A549 treated with AZD9567 at 1 μM for 4 hours (cell line): ENCODE data around the gene RAB5B. TPM values are rescaled to one million over a fixed set of nuclear protein-coding genes. Genes with fewer than 3 reads are reported as not detected.

Experiments
- total RNA-seq: library from RNA; stranded (reverse); fragments of 200-300 nt; extraction: Qiagen RNA extraction; gene quantifications from 5 replicates; pipeline ENCODE4 v1.2.3, GENCODE V29; 2022; ENCODE audit not compliant: insufficient read depth

The RAB5B gene, protein sequence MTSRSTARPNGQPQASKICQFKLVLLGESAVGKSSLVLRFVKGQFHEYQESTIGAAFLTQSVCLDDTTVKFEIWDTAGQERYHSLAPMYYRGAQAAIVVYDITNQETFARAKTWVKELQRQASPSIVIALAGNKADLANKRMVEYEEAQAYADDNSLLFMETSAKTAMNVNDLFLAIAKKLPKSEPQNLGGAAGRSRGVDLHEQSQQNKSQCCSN
- total RNA-seq, result 27.4 to 34.9 TPM (median 33.8 TPM) in 5 replicates

DNA sequence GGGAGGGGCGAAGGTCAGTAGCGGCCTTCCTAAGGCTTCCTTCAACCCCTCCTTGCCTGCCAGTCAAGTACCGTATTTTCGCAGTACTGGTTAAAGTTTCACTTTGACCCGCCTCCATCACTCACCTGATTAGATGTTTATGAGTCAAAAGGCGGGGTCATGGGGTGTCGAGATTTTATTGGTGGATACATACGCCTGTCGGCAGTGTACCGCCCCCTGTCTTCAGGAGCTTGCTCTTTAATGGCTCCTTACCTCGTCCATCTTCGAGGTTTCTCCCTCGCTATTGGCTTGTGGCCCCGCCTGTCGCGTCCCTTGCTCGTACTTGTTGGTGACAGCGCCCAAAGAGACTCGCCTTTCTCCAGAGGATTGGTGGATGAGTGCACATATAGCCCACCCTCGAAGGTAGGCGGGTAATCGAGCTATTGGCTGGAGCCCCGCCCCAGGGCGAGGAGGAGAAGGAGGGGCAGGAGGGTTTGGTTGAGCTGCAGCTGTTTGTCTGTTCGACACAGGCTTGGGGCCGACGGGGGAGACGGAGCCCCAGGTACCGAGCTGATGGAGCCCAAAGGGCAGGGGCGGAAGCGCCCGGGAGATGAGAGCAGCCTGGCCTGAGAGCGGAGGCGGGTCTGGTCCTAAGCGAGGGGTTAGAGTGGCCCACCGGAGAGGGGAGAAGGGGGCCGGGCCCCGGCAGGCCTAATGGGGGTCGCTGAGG lies at the start of gene RAB5B:
Gene RAB5B, plus strand, starts transcription at position 480 of the 709 bp plus-strand sequence. CDS start 12,883 bp downstream, outside the sequence.

DNA sequence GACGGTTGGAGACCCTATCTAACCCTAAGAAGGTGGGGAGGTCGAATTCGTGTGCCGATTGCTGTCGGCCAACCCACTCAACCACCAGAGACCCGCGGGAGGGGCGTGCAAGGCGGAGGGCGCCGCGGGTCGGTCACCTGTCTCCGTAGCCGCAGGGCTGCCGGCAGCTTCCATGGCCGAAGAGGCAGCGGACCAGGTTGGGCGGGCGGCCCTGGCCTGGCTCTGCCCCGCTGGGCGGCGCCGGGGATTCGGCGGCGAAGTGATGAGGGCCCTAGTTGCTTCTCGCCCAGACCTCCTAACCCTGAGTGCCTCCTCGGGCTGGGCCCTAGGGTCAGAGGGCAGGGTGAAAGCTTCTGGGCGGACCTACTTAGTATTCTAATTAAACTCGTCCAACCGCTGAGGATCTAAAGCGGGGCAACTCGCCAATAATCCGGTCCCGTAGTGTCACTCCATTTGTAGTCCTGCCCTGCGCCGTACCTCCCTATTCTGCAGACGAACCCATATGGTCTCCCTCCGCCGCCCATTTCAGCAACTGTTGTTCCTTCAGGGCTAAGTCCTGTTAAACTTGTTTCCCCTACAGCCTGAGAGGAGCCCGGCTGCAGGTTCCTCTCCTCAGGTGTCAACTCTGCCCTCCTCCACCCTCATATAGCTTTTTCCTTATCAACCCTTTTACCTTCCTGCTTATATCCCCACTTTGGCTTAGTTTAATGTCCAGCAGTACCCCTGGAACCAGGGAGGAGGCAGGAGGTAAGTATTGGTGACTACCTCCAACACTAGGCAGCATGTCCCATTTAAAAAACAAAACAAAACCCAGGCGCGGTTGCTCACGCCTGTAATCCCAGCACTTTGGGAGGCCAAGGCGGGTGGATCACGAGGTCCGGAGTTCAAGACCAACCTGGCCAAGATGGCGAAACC lies 46.0 kb upstream of the RAB5B start, which contains the start of gene PYM1:
Gene PYM1, minus strand, starts transcription at position 307 of the 915 bp plus-strand sequence. Its CDS starts 133 bp downstream, at position 174.

DNA sequence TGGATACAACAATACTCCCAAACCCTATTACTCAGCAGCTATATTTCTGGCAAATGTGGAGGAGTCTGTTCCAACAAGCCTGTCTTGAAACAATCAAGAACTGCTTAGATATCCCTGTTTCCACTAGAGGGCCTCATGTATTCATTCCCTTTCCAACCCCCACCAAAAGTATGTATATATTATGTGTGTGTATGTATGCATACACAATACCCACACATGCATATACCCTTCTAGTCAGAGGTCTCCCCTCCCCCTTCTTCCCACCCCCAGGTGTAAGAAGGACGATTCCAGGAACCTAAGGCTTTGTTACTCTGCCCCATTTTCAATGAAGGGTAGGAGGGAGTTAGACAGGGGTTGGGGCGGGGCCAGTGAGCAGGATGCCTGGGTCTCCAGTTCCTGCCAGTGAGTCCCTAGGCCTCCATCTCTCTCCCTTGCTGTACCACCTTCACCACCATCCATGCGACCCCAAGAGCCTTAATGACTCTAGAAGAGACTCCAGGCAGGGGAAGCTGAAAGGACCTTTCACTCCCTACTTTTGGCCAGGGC lies 43.0 kb upstream of the RAB5B start, which contains the start of gene DGKA:
Gene DGKA, plus strand, starts transcription at position 392 of the 546 bp plus-strand sequence. CDS start 5,342 bp downstream, outside the sequence.

DNA sequence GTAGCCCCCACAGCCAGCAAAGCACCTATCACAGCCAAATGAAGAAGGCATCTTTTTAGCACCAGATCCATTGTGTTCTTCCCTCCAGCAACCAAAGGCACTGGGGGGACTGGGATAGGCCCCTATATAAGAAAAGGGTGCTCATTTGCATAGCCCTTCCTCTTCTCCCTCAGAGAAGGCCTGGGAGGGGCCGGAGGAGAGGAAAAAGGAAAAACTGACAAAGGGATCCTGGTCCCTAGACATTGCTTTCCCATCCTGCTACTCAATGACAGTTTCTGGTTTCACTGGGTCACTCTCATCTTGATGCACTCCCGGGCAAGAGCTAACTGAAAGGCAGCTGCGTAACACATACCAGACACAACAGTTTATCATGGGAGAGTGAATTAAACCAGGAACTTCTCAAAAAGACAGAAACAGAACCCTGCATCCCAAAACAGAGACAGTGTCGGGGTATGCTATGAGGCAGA lies 7.9 kb upstream of the RAB5B start, which contains the start of gene PMEL:
Gene PMEL, minus strand, starts transcription at position 102 of the 467 bp plus-strand sequence. Its CDS starts 31 bp downstream, at position 71.

DNA sequence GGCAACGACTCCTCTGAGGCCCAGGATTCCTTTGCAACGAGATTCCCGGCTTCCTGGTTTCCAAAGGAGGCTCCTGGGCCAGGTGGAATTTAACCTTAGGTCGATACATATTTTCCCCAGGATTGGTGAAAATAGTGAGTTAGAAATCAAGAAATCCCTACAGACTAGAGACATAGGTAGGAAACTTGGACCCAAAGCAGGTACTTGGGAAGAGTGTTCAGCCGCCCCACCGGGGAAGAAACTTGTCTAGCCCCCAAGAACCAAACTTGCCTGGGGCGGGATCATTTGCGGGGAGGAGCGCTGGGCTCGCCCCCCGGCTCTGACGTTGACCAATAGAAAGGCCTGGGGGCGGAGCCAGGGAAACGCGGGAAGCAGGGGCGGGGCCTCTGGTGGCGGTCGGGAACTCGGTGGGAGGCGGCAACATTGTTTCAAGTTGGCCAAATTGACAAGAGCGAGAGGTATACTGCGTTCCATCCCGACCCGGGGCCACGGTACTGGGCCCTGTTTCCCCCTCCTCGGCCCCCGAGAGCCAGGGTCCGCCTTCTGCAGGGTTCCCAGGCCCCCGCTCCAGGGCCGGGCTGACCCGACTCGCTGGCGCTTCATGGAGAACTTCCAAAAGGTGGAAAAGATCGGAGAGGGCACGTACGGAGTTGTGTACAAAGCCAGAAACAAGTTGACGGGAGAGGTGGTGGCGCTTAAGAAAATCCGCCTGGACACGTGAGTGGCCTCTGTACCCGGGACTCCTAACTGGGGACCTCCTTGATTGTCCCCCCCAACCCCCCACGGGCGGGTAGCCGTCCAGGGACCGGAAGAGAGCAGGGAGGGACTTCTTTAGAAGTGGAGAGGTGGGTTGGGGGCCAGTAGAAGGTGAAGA lies 7.2 kb upstream of the RAB5B start, which contains the start of gene CDK2:
Gene CDK2, plus strand, starts transcription at position 423 of the 874 bp plus-strand sequence. Its CDS starts 179 bp downstream, at position 602.

DNA sequence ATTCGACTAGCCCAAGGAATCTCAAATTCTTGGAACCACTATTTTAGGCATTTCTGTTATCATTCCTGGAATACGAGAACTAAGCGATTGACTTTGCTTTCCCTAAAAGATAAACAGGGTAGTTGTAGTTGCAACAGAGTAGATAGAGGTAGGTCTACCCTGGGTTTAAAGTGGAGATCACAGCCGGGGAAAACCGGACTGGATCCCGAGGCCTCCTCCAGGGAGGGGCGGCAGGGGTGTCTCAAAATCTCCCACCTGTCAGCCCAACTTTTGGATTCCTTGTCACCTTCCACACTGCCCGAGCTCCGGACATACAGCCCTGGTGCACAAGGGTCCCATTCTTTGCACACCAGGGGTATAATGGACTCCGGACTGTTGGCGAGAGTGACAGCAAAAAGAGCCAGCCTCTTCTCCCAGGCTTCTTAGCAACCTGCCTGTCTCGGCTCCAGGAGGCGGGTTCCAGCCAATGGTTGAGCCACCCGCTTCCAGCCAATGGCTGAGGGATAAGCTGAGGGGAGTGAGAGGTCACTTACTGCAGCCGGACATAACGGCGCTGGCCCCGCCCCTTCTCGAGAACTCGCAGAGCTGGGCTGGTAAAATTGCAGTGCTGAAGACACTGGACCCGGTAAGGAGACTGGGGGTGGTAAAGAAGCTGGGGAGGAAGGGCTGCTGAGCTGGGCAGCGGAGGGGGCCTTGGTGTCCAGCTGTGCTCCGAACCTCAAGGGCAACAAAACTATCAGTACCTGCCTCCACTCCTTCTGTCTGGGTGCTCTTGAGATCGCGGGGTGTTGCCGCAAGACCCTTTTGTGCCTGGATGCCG lies 23.0 kb downstream of the RAB5B start, which contains the start of gene SUOX:
Gene SUOX, plus strand, starts transcription at position 562 of the 820 bp plus-strand sequence. CDS start 4,946 bp downstream, outside the sequence.

DNA sequence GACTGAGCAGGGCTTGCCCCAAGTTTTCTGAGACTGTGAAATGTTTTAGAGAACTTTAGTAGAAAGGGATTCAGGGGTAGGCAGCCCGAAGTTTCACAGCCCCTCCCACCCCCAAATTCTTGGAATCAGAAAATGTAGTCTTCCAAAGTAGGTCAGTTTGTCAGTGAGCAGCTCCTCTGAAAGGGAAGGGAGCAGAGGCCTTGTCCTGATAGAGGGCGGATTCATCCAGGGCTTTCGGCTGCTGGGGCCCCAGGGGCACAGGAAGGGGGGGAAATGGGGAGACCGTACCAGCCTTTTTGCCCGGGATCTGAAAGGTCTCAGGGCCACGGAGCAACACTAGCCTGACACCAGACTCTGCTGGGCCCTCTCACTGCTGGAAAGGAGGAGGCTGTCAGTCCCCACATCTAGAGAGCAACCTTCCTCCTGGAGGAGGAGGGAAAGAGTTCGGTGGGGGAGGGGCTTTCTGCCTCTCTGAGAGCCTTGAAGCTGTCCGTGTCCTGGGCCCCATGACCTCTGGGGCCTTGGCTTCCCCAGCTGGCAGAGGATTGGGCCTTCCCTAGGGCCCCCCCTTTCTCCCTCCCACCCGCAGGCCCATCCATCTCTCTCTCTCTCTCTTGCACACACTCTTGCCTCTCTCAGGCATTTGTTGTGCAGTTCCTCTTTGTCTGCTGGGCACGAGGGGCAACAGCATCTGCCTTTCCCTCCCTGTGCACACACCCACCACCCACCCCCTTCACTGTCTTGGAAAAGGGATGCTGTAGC lies 46.7 kb downstream of the RAB5B start, which contains the start of gene IKZF4:
Gene IKZF4, plus strand, starts transcription at position 621 of the 762 bp plus-strand sequence. CDS start 451 bp downstream, outside the sequence.

DNA sequence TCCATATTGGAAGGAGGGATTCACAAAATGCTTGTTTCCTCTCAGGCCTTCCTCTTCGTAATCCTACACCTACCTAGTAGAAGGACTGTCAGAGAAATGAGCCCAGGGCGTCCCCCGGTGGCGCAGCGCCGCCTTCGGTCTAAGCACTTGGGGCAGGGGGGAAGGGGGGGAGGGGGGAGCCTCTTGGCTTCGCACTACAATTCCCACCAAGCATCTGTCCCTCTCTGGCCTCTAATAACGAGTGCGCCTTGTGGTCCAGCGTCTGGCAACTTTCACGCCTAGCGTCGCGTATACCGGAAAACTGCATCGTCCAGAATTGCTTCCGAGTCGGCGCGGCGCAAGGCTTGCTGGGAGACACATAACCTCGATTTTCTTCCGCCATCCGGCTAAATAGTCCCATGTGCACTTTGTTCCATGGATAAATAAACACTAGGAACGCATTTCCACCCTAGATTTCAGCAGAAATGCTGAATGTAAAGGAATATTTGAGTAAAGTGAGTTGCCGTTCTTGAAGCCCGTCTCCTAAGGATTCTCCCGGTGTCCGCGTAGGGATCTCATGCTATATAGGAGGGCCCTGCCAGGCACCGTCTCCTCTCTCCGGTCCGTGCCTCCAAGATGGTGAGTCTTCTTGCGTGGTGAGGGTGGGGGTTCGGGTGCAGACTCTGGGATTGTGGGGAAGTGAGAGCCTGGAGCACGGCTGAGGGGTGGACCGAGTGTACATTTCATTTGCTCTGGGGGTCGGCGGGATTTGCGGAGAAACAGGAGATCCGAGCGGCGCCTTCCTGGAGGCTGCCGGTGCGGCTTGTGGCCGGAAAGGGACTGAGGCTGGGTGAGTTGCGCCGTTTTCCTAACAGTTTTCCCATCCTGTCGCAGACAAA lies 67.9 kb downstream of the RAB5B start, which contains the start of gene RPS26:
Gene RPS26, plus strand, starts transcription at position 367 of the 878 bp plus-strand sequence. Its CDS starts 249 bp downstream, at position 616.

Other genes starting within 250 kb of the RAB5B start
- gene CD63, start 245.1 kb upstream of the RAB5B start, total RNA-seq, result 645 to 708 TPM (median 655 TPM) in 5 replicates
- gene GDF11, start 231.0 kb upstream of the RAB5B start, total RNA-seq, result 3.7 to 5.1 TPM (median 4.6 TPM) in 5 replicates
- 90.8 to 133 TPM (median 92.8 TPM) in 5 replicates for gene SARNP, start 156.4 kb upstream of the RAB5B start, total RNA-seq
- gene ORMDL2, start 156.0 kb upstream of the RAB5B start, total RNA-seq, result 100 to 110 TPM (median 108 TPM) in 5 replicates
- gene DNAJC14, start 144.5 kb upstream of the RAB5B start, total RNA-seq, result 16.2 to 29.2 TPM (median 18.3 TPM) in 5 replicates
- gene MMP19, start 131.1 kb upstream of the RAB5B start, total RNA-seq, result 0.12 to 0.29 TPM (median 0.20 TPM) in 4 of 5 replicates, not detected in the other
- gene PYM1, start 46.2 kb upstream of the RAB5B start, total RNA-seq, result 38.0 to 46.9 TPM (median 40.9 TPM) in 5 replicates
- 16.5 to 52.6 TPM (median 18.3 TPM) in 5 replicates for gene DGKA, start 42.9 kb upstream of the RAB5B start, total RNA-seq
- gene PMEL, start 8.0 kb upstream of the RAB5B start, total RNA-seq, result 0.73 to 2.4 TPM (median 0.96 TPM) in 5 replicates
- gene CDK2, start 7.2 kb upstream of the RAB5B start, total RNA-seq, result 46.4 to 94.3 TPM (median 55.3 TPM) in 5 replicates
- 6.4 to 10.7 TPM (median 8.1 TPM) in 5 replicates for gene SUOX, start 23.2 kb downstream of the RAB5B start, total RNA-seq
- gene IKZF4, start 47.0 kb downstream of the RAB5B start, total RNA-seq, result 1.5 to 2.2 TPM (median 1.9 TPM) in 5 replicates
- gene RPS26, start 67.8 kb downstream of the RAB5B start, total RNA-seq, result 460 to 862 TPM (median 750 TPM) in 5 replicates
- 0.93 to 5.5 TPM (median 1.8 TPM) in 5 replicates for gene ERBB3, start 106.1 kb downstream of the RAB5B start, total RNA-seq
- 280 to 304 TPM (median 287 TPM) in 5 replicates for gene PA2G4, start 130.5 kb downstream of the RAB5B start, total RNA-seq
- gene RPL41, start 142.6 kb downstream of the RAB5B start, total RNA-seq, result 3,768 to 6,003 TPM (median 5,882 TPM) in 5 replicates
- gene ZC3H10, start 144.2 kb downstream of the RAB5B start, total RNA-seq, result 2.7 to 3.5 TPM (median 3.0 TPM) in 5 replicates
- gene ESYT1, start 154.2 kb downstream of the RAB5B start, total RNA-seq, result 59.9 to 76.2 TPM (median 68.0 TPM) in 5 replicates
- 45.1 to 79.4 TPM (median 77.9 TPM) in 5 replicates for gene MYL6B, start 178.5 kb downstream of the RAB5B start, total RNA-seq
- 2,096 to 2,356 TPM (median 2,204 TPM) in 5 replicates for gene MYL6, start 184.3 kb downstream of the RAB5B start, total RNA-seq
- 27.9 to 36.9 TPM (median 34.1 TPM) in 5 replicates for gene SMARCC2, start 215.4 kb downstream of the RAB5B start, total RNA-seq
- 22.1 to 27.6 TPM (median 26.5 TPM) in 5 replicates for gene RNF41, start 247.8 kb downstream of the RAB5B start, total RNA-seq